Nephron (organoid): ENCODE measurements around the gene ACAA1.

Experiments
- H3K27ac Mint-ChIP-seq, 3 experiments: 2 replicates each; pipeline ENCODE4 v1.8.0; 2020; ENCODE audit warnings: mixed read lengths in 3 of 3, mild to moderate bottlenecking in 2 of 3, moderate library complexity in 1 of 3
- H3K27me3 Mint-ChIP-seq: 2 replicates; pipeline ENCODE4 v1.8.0; 2021; ENCODE audit warnings: low read depth, mild to moderate bottlenecking, moderate library complexity, mixed read lengths
- H3K36me3 Mint-ChIP-seq: 2 replicates; pipeline ENCODE4 v1.8.0; 2020; ENCODE audit warnings: low read depth, mixed read lengths
- H3K4me1 Mint-ChIP-seq: 2 replicates; pipeline ENCODE4 v1.8.0; 2020; ENCODE audit warnings: mixed read lengths
- H3K4me3 Mint-ChIP-seq, 3 experiments: 2 replicates each; pipeline ENCODE4 v1.8.0; 2020; ENCODE audit warnings: mild to moderate bottlenecking in 3 of 3, mixed read lengths in 3 of 3, moderate library complexity in 2 of 3
- H3K9me3 Mint-ChIP-seq: 2 replicates; pipeline ENCODE4 v1.8.0; 2020; ENCODE audit warnings: mixed read lengths
- TF ChIP-seq, protein P1 (sequence below), 3 experiments: fragments of 200-600 bp; sonication (generic); IDR thresholded peaks; one replicate each; pipeline ENCODE4 v1.5.0; 2021; ENCODE audit warnings: antibody characterized with exemption in 3 of 3; ENCODE audit not compliant: unreplicated experiment in 3 of 3

ACAA1 gene

DNA sequence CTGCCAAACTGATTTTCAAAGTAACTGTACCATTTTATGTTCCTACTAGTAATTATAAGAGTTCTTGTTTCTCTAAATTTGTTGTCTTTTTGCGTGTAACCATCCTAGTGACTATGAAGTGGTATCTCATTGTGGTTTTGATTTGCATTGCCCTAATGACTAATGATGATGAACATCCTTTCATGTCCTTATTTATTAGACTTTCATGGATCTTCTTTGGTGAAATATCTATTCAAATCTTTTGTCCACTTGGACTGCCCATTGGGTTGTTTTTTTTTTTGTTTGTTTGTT is 32.0 kb upstream of the ACAA1 start:
- Mint-ChIP-seq H3K4me1 (peaks cover 36% of the 10 kb centered on the region), H3K27ac (no peak overlapping the region), H3K4me3 (peak overlapping the region in 1 of 3 experiments; percentile 68), H3K27me3 (no peaks in the 10 kb centered on the region), H3K36me3 (peaks cover 8% of the 10 kb centered on the region), H3K9me3 (no peaks in the 10 kb centered on the region)
- TF ChIP-seq, protein P1, sequence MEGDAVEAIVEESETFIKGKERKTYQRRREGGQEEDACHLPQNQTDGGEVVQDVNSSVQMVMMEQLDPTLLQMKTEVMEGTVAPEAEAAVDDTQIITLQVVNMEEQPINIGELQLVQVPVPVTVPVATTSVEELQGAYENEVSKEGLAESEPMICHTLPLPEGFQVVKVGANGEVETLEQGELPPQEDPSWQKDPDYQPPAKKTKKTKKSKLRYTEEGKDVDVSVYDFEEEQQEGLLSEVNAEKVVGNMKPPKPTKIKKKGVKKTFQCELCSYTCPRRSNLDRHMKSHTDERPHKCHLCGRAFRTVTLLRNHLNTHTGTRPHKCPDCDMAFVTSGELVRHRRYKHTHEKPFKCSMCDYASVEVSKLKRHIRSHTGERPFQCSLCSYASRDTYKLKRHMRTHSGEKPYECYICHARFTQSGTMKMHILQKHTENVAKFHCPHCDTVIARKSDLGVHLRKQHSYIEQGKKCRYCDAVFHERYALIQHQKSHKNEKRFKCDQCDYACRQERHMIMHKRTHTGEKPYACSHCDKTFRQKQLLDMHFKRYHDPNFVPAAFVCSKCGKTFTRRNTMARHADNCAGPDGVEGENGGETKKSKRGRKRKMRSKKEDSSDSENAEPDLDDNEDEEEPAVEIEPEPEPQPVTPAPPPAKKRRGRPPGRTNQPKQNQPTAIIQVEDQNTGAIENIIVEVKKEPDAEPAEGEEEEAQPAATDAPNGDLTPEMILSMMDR (IDR thresholded peaks at IDR 0.05; ENCODE audit: unreplicated experiment in 3 of 3) = no peak

DNA sequence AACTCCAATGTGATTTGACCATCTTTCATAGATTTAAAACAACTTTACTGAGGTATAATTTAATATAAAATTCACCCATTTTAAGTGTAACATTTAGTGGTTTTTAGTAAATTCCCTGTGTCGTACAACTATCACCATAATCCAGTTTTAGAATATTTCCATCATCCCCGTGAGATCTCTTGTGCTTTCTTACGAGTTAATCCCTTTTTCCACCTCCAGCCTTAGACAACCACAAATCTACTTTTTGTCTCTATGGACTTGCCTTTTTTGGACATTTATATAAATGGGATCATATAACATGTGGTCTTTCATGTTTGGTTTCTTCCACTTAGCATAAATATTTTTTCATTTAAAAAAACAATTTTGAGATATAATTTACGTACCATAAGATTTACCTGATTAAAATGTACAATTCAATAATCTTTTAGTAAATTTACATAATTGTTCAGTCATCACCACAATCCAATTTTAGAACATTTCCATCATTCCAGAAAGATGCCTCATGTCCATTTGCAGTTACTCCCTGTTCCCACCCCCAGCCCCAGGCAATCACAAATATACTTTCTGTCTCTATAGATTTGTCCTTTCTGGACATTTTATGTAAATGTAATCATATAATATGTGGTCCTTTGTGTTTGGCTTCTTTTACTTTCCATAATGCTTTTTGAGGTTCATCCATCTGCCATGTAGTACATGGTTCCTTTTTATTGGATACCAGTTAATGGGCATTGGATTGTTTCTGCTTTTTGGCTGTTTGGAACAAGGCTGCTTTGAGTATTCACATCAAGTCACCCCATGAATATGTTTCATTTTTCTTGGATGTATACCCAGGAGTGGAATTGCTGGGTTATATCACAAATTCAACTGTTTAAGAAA is 31.5 kb upstream of the ACAA1 start:
- H3K36me3 Mint-ChIP-seq = peaks cover 8% of the 10 kb centered on the region

DNA sequence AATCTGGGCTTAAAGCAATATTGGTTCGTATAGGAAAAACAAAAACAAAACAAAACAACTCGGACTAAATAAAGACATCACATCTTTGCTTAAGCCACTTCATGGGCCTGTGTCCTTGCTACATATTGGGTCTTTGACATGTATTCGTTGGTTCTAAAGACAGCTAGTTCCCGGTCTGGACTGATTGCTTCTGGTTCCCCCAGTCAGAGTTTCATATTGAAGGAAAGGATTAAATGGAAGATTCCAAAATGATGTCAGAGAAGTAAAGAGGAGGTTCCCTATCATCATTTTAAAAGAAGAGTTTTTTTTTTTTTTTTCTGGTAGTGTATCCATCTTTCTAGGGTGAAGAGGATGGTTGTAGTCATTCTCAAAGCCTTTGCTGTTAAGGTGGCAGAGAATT is 30.7 kb upstream of the ACAA1 start:
- Mint-ChIP-seq H3K36me3 (peaks cover 8% of the 10 kb centered on the region), H3K27me3 (no peaks in the 10 kb centered on the region), H3K9me3 (no peaks in the 10 kb centered on the region), H3K27ac (peak overlapping the region in 1 of 3 experiments; percentile 13), H3K4me1 (peaks cover 32% of the 10 kb centered on the region), H3K4me3 (peak overlapping the region; percentile 45 to 98 (median 68))
- TF ChIP-seq, protein P1 (IDR thresholded peaks at IDR 0.05; ENCODE audit: unreplicated experiment in 3 of 3) = no peak

More for the DNA sequence above, 31.5 kb upstream of the ACAA1 start:
- Mint-ChIP-seq H3K4me1 (peaks cover 32% of the 10 kb centered on the region), H3K27ac (peak overlapping the region in 1 of 3 experiments; percentile 13), H3K9me3 (no peaks in the 10 kb centered on the region), H3K27me3 (no peaks in the 10 kb centered on the region), H3K4me3 (peak overlapping the region; percentile 53 to 98 (median 68))
- TF ChIP-seq, protein P1 (IDR thresholded peaks at IDR 0.05; ENCODE audit: unreplicated experiment in 3 of 3) = no peak

DNA sequence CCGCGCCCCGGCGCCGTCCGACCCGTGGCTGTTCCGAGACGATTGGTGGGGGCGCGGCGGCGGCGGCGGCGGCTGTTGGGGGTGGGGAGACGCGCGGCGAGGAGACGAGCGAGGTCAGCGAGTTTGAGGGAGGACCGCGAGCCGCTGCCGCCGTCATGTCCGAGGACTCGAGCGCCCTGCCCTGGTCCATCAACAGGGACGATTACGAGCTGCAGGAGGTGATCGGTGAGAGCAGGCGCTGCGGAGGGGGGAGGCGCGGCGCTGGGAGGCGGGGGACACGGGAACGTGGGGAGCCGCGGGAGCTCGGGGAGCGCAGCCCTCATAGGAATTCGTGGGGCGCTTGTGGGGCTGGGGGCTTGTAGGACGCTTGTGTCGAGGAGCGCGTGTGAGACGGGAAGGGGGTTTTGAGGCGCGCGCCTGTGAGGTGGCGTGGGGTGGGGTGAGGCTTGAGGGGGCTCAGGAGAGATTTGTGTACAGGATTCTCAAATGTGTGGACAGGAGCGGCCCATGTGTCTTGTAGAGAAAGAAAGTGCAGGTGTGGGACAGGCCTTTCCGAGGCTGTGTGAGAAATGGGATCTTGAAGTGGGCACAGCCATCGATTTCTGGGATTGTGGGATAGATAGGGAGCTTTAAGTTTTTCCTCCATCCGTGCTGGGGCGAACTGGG is 28.9 kb upstream of the ACAA1 start:
- H3K27ac Mint-ChIP-seq = peak overlapping the region; percentile 99 to 100 (median 100)
- no peaks in the 10 kb centered on the region for H3K9me3 Mint-ChIP-seq
- peak overlapping the region; percentile 98 to 99 (median 98) for H3K4me3 Mint-ChIP-seq
- no peaks in the 10 kb centered on the region for H3K27me3 Mint-ChIP-seq
- H3K36me3 Mint-ChIP-seq = peaks cover 8% of the 10 kb centered on the region
- TF ChIP-seq, protein P1 (IDR thresholded peaks at IDR 0.05; ENCODE audit: unreplicated experiment in 3 of 3) = no peak
- H3K4me1 Mint-ChIP-seq = peaks cover 27% of the 10 kb centered on the region

DNA sequence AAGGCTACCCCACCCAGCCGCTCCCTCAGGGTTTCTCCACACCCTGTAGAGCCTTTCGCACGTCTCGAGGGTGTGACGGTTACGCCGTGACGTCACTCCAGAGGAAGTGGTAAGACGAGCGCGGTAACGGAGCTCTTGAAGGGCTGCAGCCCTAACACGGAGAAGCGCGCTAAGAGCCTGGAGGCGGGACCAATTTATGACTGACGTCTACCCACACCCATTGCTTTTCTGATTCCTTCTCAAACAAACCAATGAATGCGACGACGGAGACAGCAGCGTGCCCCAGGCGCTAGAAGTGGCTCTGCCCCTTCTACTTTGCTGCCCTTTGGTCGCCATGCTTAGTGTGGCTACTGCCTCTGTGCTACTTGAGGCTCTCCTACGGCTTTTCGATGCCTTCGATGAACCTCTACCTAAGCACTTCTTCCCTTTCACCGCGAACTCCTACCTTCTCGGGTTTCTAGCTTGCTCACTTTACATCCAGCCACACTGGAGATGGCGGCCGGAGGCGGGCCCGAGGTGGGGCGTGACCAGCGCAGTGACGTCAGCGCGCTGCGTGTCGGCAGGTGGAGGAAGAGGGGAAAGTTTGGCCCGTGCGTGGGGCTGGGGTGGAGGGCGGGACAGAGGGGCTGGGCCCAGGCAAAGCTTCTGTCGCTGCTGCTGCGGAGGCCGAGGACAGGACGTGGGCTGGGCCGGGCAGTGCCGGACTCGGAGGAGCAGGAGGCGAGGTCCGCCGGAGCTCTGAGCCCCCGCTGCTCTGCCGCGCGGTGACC is 28.2 kb upstream of the ACAA1 start, which contains the start of gene OXSR1:
TSS of gene OXSR1 (plus strand) at position 586 of the 770 bp plus-strand sequence. CDS start 340 bp downstream, outside the sequence.
- H3K36me3 Mint-ChIP-seq = peaks cover 8% of the 10 kb centered on the region
- H3K9me3 Mint-ChIP-seq = no peaks in the 10 kb centered on the region
- TF ChIP-seq, protein P1 (IDR thresholded peaks at IDR 0.05; ENCODE audit: unreplicated experiment in 3 of 3) = no peak
- H3K4me3 Mint-ChIP-seq = peak within 1 kb of the TSS; percentile 98 to 99 (median 98)
- H3K27ac Mint-ChIP-seq = peak within 1 kb of the TSS; percentile 99 to 100 (median 100)
- H3K4me1 Mint-ChIP-seq = peaks cover 27% of the 10 kb centered on the region
- no peaks in the 10 kb centered on the region for H3K27me3 Mint-ChIP-seq
